HepG2 (cell line): Measurements from ENCODE around the gene SHISA7. TPM values are rescaled to one million over a fixed set of nuclear protein-coding genes. Genes with fewer than 3 reads are reported as not detected.

Experiments used
- CCAR2 ChIP-seq: fragments of 200-400 bp; formaldehyde crosslinking; optimal IDR thresholded peaks from 2 replicates; pipeline ENCODE3; 2018; ENCODE audit warnings: low read depth, mild to moderate bottlenecking, low read length, moderate library complexity
- FOXO1 ChIP-seq: sonication (generic); formaldehyde crosslinking; IDR thresholded peaks from 2 replicates; pipeline ENCODE4 v1.4.0; 2020; ENCODE audit warnings: missing genetic modification reagents
- GATAD1 ChIP-seq: IDR thresholded peaks from 2 replicates; pipeline ENCODE4 v1.6.1; 2016; ENCODE audit warnings: missing genetic modification reagents, missing compliant biosample characterization
- GTF2F1 ChIP-seq: fragments of 150-350 bp; IDR thresholded peaks from 2 replicates; pipeline ENCODE4 v1.6.1; 2014; ENCODE audit warnings: low read length
- HDAC6 ChIP-seq: fragments of 200-600 bp; sonication (generic); IDR thresholded peaks from 2 replicates; pipeline ENCODE4 v1.7.0; 2017; ENCODE audit warnings: mild to moderate bottlenecking, antibody characterized with exemption, low read length, low read depth
- HHEX ChIP-seq: IDR thresholded peaks from 2 replicates; pipeline ENCODE4 v1.6.1; 2016; ENCODE audit warnings: control low read depth
- HMGA1 ChIP-seq: sonication (generic); formaldehyde crosslinking; conservative IDR thresholded peaks from 2 replicates; pipeline ENCODE4 v1.4.0; 2020; ENCODE audit warnings: missing genetic modification reagents
- HMGXB4 ChIP-seq, 2 experiments: sonication (generic) in 1 of 2; formaldehyde crosslinking in 1 of 2; IDR thresholded peaks; 2 replicates each; pipeline versions ENCODE4 v1.4.0 to v1.6.1; 2018 to 2020; ENCODE audit warnings: missing genetic modification reagents in 2 of 2, borderline replicate concordance in 1 of 2, low read depth in 1 of 2, mild to moderate bottlenecking in 1 of 2, missing biosample characterization in 1 of 2
- HNF4G ChIP-seq, 2 experiments: sonication (generic) in 1 of 2; formaldehyde crosslinking in 1 of 2; IDR thresholded peaks; 2 replicates each; pipeline versions ENCODE4 v1.4.0 to v1.6.1; 2011 to 2020; ENCODE audit warnings: borderline replicate concordance in 2 of 2, low read depth in 2 of 2, mild to moderate bottlenecking in 2 of 2, low read length in 1 of 2, missing genetic modification reagents in 1 of 2, moderate library complexity in 1 of 2
- HNRNPLL ChIP-seq: fragments of 200-400 bp; formaldehyde crosslinking; IDR thresholded peaks from 2 replicates; pipeline ENCODE4 v1.6.1; 2017; ENCODE audit warnings: mild to moderate bottlenecking, low read depth, low read length; ENCODE audit not compliant: poor library complexity, severe bottlenecking
- KAT2B ChIP-seq: fragments of 150-350 bp; IDR thresholded peaks from 2 replicates; pipeline ENCODE4 v1.6.1; 2014; ENCODE audit warnings: low read depth, low read length, borderline replicate concordance
- NCOA2 ChIP-seq: sonication (generic); formaldehyde crosslinking; IDR thresholded peaks from 2 replicates; pipeline ENCODE4 v1.8.0; 2022; ENCODE audit warnings: inconsistent platforms
- SP140L ChIP-seq: sonication (generic); formaldehyde crosslinking; IDR thresholded peaks from 2 replicates; pipeline ENCODE4 v1.4.0; 2020; ENCODE audit warnings: missing genetic modification reagents, borderline replicate concordance
- STAG1 ChIP-seq: sonication (generic); formaldehyde crosslinking; IDR thresholded peaks from 2 replicates; pipeline ENCODE4 v1.4.0; 2020; ENCODE audit warnings: missing genetic modification reagents
- THAP11 ChIP-seq: IDR thresholded peaks from 2 replicates; pipeline ENCODE4 v1.6.1; 2016; ENCODE audit warnings: missing biosample characterization, missing genetic modification reagents
- ZBTB10 ChIP-seq: sonication (generic); formaldehyde crosslinking; IDR thresholded peaks from 2 replicates; pipeline ENCODE4 v1.4.0; 2020; ENCODE audit warnings: missing genetic modification reagents, borderline replicate concordance
- ZBTB7A ChIP-seq: sonication (generic); formaldehyde crosslinking; IDR thresholded peaks from 2 replicates; pipeline ENCODE4 v1.8.0; 2022; ENCODE audit warnings: mild to moderate bottlenecking, missing genetic modification reagents
- ZFP91 ChIP-seq: sonication (generic); formaldehyde crosslinking; IDR thresholded peaks from 2 replicates; pipeline ENCODE4 v1.9.0; 2022; ENCODE audit warnings: missing genetic modification reagents, mild to moderate bottlenecking, borderline replicate concordance
- ZFY ChIP-seq: sonication (generic); formaldehyde crosslinking; IDR thresholded peaks from 2 replicates; pipeline ENCODE4 v1.4.0; 2020; ENCODE audit warnings: missing genetic modification reagents
- ZNF274 ChIP-seq: sonication (generic); formaldehyde crosslinking; IDR thresholded peaks from 2 replicates; pipeline ENCODE4 v1.5.1; 2020; ENCODE audit warnings: mild to moderate bottlenecking, missing genetic modification reagents
- ZNF3 ChIP-seq: IDR thresholded peaks from 2 replicates; pipeline ENCODE4 v1.7.0; 2017; ENCODE audit warnings: inconsistent platforms
- ZNF570 ChIP-seq: sonication (generic); formaldehyde crosslinking; IDR thresholded peaks from 2 replicates; pipeline ENCODE4 v1.4.0; 2020; ENCODE audit warnings: mild to moderate bottlenecking, missing genetic modification reagents, borderline replicate concordance
- ZNF709 ChIP-seq: sonication (generic); formaldehyde crosslinking; IDR thresholded peaks from 2 replicates; pipeline ENCODE4 v1.5.0; 2020; ENCODE audit warnings: mild to moderate bottlenecking, missing genetic modification reagents
- ZNF782 ChIP-seq: sonication (generic); formaldehyde crosslinking; IDR thresholded peaks from 2 replicates; pipeline ENCODE4 v1.4.0; 2020; ENCODE audit warnings: missing genetic modification reagents, mild to moderate bottlenecking, borderline replicate concordance
- polyA plus RNA-seq, 8 experiments: library from polyadenylated mRNA; depleted of rRNA in 3 of 8; stranded (reverse) in 7 of 8; unstranded in 1 of 8; fragments of >200 nt; fragmentation: Illumina TruSeq in 4 of 8; extraction: Trizol in 4 of 8; gene quantifications; 2 replicates each; pipeline versions ENCODE4 v1.2.1 to v1.2.3, GENCODE V29; 2011 to 2016; ENCODE audit warnings: low read depth in 4 of 8, missing spikeins in 1 of 8, mixed read lengths in 1 of 8; ENCODE audit not compliant: insufficient read depth in 1 of 8
- total RNA-seq, 5 experiments: library from RNA; depleted of rRNA; stranded (reverse); fragments of >200 nt; fragmentation: Illumina TruSeq; extraction: Trizol; gene quantifications; 2 replicates each; pipeline ENCODE4 v1.2.3, GENCODE V29; 2016; ENCODE audit warnings: low read depth in 1 of 5

SHISA7 gene
- total and polyA plus RNA-seq, 2 of the 13 experiments (the other 11 are each of a cell fraction or from before 2014, with no cell fraction given), result not detected

- TF ChIP-seq ZBTB10 (peak; percentile 90; the same call in 1 of the 2 replicates), GATAD1 (peak; percentile 44; the same call in 1 of the 2 replicates), ZFY (peak; percentile 64), CCAR2 (no peak), SP140L (CRISPR knock-in tag) (no peak), THAP11 (CRISPR knock-in tag) (peak; percentile 65), ZNF570 (CRISPR knock-in tag) (no peak), ZNF3 (CRISPR knock-in tag) (no peak), ZNF782 (no peak), HMGA1 (CRISPR knock-in tag) (no peak), HHEX (no peak), STAG1 (CRISPR knock-in tag) (peak; percentile 63), ZFP91 (CRISPR knock-in tag) (peak; percentile 59; the same call in 1 of the 2 replicates), ZNF274 (CRISPR knock-in tag) (0 out of 2 replicates have a peak, but pooled peaks have one; percentile 49), GTF2F1 (no peak), ZNF709 (CRISPR knock-in tag) (no peak), FOXO1 (no peak; the same call in 1 of the 2 replicates), HNRNPLL (peak; percentile 26), HMGXB4 (CRISPR knock-in tag; IDR thresholded peaks at IDR 0.05; ENCODE audit: borderline replicate concordance in 1 of 2, low read depth in 1 of 2) (peak; percentile 37 to 64; a peak in 2 of 4 replicates), NCOA2 (0 out of 2 replicates have a peak, but pooled peaks have one; percentile 16), ZBTB7A (CRISPR knock-in tag) (0 out of 2 replicates have a peak, but pooled peaks have one; percentile 43), KAT2B (no peak), HNF4G (IDR thresholded peaks at IDR 0.05; ENCODE audit: borderline replicate concordance, low read depth, low read length) (peak; percentile 72), HNF4G (CRISPR knock-in tag; IDR thresholded peaks at IDR 0.05; ENCODE audit: borderline replicate concordance, low read depth) (0 out of 2 replicates have a peak, but pooled peaks have one; percentile 32), HDAC6 (no peak)
These were observed 24.3 kb upstream of the SHISA7 start (continued) for GRCh38 chr19:55467236-55468053.
